GM19351 (cell line): ENCODE measurements around the gene EYS.
"Not testable (repeated sequence)": the region's sequence is repeated elsewhere in the genome, so short reads cannot be mapped to it uniquely, and the experiment has no call there.

Source experiments
- ATAC-seq: cut with Tn5 transposase; IDR thresholded peaks from one replicate; pipeline ENCODE4 v1.9.1; 2021; ENCODE audit warnings: mild to moderate bottlenecking, moderate library complexity; ENCODE audit not compliant: unreplicated experiment

EYS gene

DNA sequence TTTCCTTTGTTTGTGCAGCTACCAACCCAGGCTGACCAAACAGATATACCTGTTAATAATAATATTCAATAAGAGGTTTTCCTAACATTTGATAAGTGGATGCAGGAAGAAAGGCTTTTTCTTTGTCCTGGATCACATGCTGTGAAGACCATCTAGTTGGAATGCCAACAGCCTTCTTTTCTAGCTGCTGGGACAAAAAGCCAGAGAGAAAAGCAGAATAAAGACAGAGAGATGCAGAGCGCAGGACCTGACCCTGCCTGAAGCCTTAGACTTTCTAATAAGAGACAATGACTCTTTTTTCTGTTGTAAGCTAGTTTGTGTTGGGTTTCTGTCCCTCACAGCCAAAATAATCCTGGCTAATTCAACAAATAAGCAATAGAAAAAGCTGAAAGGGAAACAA lies 1763.2 kb downstream of the EYS start:
- no peak for ATAC-seq

DNA sequence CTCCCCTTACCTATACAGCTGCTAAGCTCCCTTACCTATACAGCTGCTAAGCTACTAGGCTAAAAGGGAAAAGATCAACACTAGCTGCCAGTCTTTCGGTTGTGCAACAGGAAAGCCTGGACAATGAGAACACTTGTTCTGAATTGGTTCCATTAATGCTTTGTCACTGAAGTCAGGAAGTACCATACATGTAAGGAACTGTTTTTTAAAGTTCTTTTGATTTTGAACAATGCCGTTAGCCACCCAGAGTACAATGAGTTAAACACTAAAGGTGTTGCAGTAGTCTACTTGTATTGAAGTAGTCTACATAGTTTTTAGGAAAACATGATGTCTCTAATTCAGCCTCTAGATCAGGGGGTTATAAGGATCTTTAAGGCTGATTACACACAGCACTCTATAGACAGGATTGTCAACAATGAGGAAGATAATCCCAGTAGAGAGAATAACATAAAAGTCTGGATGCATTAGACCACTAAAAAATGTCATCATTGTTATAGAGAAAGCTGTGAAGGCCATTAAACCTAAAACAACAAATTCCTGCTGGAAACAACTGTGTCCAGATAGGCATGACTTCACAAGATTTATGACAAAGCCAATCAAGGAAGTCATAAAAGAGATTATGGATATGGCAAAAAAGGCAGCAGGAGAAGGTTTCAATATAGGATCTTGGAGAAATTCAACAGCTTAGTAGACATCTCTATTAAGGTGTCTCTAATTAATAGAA lies 1765.1 kb downstream of the EYS start:
- no peak for ATAC-seq

DNA sequence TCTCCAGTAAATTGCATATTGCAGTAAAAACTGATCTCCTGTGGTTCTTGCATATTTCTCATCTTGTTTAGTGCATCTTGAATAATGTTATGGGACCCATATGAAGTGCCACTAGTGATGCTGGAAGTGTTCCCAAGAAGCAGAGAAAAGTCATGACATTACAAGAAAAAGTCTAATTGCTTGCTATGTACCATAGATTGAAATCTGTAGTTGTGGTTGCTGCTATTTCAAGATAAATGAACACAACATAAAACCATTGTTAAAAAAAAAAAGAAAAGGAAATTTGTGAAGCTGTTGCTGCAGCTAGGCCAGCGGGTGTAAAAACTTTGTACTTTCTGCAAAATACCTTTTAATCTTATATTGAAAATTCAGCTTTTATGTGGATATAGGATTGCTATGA lies 1767.0 kb downstream of the EYS start:
- no peak for ATAC-seq

DNA sequence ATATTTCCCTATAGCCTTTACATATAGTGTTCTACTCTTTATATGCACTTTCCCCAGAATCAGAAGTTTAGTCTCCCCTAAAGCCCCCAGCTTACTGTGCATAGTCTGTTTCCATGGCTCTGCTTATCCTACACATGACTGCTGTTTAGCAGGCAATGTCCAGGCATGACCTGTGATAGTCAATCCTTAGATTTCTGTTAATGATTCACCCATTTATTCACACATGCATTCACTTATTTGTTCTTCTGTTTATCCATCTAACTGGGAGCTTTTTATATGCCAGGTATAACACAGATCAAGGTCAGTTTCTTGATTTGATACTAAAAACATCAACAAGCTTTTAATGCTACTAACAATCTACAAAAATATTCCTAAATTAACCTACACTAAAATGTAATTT lies 1770.6 kb downstream of the EYS start:
- no peak for ATAC-seq

DNA sequence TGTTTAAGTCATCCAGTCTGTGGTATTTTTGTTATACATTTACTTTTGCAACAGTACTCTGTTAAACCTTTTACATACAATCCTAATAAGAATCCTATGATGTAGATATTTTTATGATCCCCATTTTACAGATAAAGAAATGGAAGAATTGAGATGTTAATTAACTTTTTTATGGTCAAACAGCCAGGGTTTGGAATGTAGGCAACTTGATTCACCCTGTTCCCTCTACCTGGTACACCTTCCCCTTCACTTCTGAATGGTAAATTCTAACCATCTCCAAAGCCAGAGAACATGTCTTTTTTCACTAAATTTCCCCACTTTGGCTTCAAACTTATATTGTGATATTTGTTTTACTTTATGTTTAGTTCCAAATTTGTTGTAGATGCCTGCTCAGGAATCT lies 1771.3 kb downstream of the EYS start:
- ATAC-seq = no peak

DNA sequence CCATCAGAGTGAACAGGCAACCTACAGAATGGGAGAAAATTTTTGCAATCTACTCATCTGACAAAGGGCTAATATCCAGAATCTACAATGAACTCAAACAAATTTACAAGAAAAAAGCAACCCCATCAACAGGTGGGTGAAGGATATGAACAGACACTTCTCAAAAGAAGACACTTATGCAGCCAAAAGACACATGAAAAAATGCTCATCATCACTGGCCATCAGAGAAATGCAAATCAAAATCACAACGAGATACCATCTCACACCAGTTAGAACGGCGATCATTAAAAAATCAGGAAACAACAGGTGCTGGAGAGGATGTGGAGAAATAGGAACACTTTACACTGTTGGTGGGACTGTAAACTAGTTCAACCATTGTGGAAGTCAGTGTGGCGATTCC lies 1773.1 kb downstream of the EYS start:
- ATAC-seq = not testable (repeated sequence)

DNA sequence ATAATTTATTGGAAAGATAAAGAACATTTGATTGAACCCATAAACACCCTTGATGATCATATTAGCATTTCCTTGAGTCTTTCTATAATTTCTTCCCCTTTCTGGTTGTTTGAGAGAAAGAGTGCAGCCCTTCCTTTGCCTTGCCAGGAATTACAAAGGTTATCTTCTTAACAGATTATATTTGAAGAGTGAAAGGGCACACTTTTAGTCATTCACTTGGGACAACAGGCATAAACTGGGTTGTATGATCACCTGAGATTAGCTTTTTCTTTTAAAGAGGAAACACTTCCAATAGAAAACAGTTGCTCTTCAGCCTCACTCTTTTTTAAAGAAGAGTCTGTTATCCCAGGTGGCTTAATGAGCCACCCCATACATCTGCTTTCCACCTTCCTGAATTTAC lies 1776.2 kb downstream of the EYS start:
- ATAC-seq = no peak

DNA sequence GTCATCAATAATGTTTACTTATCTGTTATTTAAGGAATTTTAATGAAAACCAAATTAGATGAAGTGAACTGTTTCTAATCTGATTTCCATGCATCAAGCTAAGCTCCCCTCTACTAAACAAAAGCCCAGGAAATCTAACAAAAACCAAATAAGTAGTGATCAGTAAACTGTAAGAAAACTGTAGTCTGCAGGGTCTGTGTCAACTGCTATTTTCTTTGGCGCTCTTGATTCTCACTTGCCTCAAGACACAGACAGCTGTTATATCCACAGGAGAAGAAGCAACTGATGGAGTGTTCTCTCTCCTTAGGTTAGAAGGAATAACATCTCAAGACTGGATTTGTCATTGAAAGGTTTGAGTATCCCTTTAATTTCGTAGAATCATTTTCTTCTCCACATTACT lies 1777.9 kb downstream of the EYS start:
- no peak for ATAC-seq

DNA sequence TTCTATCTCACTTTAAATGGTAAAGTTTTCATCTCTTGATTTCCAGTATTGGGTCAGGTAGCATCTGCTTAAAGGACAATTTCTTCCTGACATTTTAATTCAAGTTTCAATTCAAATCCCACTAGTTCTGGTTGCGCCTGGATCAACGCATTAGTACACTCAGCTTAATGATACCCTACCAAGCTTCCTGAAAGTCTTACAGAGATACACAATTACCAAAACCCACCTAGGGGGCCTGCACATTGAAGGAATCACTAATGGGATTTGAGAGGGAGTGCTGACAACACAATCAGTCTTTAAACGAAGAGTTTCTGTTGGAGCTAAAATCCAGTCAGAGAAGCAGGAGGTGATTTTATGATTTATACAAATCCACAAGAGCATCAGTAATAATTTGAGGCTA lies 1778.4 kb downstream of the EYS start:
- ATAC-seq = no peak

DNA sequence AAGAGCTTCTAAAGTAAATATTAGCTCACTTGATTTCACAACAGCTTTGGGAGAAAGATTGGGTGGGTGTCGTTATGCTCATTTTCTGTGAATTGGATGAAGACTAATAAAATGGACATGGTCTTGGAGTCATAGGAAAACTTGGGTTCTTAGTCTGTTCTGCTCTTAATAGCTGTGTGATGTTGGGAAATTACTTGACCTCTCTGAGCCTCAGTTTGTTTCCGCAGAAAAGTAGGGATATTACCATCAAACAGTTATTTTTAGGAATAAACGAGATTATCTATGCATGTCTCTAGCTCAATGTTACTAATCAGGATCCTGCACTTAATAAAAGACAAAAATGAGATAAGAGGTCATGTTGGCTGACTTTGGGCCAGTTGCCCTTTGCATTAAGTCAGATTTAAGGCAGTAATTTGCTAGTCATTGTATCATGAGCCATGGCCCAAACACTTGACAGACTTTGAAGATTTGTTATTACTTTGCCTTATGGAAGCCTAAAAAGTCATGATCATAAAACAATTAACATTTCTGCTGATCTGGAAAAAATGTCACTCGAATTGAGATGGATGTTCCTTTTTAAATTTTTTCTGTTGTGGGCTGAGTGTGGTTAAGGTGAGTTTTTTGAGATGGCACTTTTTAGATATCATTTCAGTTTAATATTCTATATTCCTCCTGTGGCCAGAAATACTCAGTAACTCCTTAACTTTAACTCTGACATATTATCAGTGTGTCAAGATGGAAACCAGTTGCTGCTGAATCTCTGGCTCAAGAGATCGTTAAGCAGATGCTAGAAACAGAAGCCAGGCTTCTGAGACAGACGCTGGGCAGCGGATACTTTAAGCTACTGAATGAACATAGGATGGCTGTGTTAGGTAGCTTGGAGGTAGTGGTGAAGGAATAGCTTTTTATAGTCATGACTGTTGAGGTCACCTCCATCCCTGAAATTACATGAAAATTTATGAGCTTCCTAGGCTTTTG lies 1779.8 kb downstream of the EYS start:
- no peak for ATAC-seq

DNA sequence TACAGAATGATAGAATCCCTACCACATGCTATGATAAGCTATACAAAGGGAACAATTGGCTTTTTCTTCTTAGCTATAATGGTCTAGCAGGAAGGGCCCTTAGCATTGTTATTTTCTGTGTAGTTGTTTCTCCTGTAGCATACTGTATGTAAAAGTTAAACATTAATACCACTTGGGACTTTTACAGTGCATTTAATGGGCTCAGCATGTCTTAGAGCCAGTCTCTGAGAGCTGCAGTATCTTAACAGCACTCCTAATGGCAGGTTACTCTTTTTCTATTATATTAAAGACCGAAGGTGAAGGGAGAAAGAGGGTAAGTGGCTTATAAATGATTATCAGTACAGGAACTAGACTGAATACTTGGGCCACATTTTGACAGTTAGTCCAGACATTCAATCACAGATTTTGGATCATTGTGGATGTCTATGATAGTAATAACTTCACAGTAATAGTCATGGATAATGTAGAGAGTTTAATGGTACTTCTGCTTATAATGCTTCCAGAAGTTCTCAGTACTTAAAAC lies 1780.7 kb downstream of the EYS start:
- no peak for ATAC-seq

DNA sequence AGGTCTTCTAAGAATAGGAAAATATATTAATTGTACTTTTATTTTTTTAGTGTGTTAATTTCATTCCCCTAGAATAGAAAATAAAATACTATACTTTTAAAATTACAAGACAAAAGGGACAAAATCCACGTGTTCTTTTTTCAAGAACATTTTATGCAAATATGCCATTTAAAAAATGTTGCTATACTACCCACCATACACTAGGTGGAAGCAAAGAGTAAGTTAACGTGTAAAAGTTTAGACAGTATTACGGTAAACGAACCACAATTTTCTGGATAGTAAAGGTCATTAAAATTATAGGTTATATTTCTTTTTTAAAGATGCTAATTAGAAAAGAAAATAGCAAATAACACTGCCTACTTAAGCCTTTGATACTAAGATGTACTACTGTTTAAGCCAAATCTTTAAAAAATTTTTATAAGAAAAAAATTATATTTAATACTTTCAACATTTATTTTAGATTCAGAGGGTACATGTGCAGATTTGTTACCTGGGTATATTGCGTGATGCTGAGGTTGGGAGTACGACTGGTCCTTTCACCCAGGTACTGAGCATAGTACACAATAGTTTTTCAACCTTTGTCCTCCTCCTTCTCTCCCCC lies 1783.8 kb downstream of the EYS start:
- peak; percentile 70 for ATAC-seq

DNA sequence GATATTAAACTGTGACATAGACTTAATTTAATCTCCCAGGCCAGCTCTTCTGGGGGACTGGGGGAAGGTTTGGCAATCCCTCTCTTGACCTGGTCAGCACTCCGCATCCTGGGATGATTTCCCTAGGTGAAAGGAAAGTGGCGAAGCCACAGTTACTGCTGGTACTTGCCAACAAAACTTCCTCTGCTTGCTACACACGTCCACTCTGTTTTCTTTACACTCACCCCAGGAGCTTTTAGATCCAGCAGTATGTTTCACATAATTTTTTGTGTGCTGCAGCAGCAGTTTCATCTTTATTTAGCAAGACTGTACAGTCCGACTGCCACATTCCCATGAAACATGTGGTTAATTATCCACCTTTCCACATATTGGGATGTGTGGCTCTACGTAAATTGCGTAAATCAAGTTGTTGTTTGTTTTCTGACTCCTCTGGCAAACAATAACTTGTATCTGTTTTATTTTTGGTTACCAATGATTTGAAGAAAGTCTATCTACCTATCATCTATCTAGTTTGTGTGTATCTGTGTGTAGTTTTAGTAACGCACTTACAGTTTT lies 1787.4 kb downstream of the EYS start:
- no peak for ATAC-seq

DNA sequence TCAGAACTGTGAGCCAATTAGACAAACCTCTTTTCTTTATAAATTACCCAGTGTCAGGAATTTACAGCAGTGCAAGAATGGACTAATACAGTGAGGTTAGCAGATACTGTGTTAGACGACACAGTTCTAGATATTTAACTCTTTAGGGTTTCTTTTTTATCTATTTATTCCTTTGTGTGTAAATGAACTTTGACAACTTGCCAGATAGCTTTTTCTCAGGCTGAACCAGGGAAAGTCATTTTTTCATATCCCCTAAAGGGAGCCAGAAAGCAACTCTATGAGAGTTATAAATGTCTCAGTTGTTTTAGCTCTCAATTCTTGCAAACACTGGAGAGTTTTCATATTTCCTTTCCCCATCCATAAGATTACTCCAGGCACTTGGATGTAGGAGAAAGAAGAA lies 1794.1 kb downstream of the EYS start:
- ATAC-seq = no peak

DNA sequence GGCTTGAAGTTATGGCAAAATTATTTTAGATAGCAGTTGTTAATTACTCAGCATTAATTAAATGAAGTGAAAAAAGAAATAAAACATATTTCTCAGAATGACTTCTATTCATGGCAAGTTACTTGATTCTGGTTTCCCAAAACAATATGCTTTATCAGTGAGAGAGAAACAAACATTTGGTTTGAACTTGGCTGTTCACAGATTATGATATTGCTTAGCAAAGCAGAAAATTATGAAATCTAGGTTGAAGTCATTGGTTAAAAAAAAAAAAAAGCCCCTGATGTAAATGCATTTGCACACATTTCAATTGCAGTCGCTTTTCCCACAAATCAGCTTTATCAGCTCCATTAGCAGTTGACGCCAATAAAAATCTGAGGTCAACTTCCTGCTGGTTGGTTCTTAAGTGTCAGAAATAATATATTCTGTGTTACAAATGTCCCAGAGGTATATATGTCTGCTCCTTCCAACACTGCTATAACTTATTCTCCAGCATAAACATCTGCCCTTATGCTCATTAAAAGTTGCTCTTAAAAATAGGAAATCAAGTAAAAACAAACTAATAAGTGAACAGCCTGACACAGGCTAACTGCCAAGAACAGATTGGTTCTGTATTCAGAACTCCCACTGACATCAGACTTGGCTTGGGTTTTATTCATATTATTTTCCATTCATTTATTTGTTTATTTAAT lies 1796.0 kb downstream of the EYS start:
- no peak for ATAC-seq

DNA sequence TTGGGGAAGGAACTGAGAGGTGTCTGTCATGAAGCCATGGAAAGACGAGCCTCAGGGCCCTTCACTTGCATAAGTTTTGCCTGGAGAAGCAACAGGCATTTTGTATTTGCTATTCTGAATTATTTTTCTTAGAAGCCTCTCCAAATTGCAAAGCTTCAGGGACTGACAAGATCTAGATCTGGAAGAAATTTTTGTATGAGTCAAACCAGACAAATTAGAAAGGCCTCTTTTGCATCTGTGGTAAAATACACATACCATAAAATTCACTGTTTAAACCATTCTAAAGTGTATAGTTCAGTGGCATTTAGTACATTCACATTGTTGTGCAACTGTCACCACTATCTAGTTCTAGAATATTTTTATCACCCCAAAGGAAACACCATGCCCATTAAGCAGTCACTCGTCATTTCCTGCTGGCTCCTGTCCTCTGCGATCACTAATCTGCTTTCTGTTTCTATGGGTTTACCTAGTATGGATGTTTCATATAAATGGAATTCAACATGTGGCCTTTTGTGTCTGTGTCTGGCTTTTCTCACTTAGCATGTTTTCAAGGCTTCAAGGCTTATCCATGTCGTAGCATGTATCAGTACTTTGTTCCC lies 1802.3 kb downstream of the EYS start:
- ATAC-seq = peak; percentile 56

DNA sequence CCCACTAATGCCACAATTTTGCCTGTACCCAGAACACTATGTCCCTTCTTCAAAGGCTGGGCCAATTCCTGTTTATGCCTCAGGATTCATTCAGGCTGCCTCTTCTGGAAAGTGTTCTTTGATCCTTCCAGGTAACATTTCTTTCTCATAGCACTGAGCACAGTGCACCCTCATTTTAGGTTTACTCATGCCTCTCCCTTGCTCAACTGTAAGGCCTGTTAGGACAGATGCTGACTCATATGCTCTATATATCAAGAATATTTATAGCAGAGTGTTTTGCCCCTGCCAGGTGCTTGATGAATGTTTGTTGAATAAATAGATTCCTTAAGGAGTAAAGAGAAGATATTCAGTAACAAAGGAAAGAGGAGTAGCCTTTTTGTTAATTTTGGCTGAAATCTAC lies 1807.5 kb downstream of the EYS start:
- ATAC-seq = no peak

DNA sequence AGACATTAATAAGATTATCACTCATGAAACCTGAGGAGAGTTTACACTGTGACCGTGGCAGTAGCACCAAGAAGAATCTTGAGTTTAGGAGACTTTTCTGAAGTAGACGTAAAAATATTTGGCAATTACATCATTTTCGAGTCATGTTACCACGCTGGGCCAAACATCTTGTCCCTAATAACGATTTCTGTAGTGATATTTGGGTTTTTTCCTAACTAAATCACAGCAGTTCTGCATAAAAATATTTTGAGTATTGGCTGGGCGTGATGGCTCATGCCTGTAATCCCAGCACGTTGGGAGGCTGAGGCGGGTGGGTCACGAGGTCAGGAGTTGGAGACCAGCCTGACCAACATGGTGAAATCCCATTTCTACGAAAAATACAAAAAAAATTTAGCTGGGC lies 1809.1 kb downstream of the EYS start:
- no peak for ATAC-seq

DNA sequence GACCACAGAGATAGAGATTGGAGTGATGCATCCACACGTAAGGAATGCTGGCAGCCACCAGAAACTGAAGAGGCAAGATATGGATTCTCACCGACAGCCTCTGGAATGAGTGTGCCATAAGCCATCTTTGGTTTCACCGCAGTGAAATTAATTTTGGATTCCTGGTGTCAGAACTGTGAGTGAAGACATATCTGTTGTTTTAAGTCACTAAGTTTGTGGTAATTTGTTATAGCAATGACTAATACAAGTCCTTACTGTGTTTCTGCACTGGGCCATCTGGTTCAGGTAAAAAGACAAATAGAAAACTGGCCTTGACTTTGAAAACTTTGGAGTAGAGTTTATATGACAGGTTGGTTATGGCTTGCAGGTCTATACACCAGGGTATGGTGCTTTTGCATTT lies 1809.6 kb downstream of the EYS start:
- ATAC-seq = no peak

DNA sequence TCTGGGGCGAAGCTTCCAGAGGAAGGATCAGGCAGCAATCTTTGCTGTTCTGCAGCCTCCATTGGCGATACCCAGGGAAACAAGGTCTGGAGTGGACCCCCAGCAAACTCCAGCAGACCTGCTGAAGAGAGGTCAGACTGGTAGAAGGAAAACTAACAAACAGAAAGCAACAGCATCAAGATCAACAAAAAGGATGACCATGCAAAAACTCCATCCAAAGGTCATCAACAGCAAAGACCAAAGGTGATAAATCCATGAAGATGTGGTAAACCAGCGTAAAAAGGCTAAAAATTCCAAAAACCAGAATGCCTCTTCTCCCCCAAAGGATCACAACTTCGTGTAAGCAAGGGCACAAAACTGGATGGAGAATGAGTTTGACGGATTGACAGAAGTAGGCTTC lies 1818.6 kb downstream of the EYS start:
- ATAC-seq = no peak
